ACHN (cell line): ENCODE results near the gene ZDHHC4.

Source experiments
- DNase-seq: peaks from one replicate; pipeline ENCODE4 v3.0.0-alpha.2; 2015
- in situ Hi-C: cut with HindIII; loops from 2 replicates; pipeline ENCODE4 v1.10.0; 2017; ENCODE audit warnings: low sequenced_read_pairs, low pct_ligation_motif_present, low pct_unique_long_range_greater_than_20kb

ZDHHC4 gene

DNA sequence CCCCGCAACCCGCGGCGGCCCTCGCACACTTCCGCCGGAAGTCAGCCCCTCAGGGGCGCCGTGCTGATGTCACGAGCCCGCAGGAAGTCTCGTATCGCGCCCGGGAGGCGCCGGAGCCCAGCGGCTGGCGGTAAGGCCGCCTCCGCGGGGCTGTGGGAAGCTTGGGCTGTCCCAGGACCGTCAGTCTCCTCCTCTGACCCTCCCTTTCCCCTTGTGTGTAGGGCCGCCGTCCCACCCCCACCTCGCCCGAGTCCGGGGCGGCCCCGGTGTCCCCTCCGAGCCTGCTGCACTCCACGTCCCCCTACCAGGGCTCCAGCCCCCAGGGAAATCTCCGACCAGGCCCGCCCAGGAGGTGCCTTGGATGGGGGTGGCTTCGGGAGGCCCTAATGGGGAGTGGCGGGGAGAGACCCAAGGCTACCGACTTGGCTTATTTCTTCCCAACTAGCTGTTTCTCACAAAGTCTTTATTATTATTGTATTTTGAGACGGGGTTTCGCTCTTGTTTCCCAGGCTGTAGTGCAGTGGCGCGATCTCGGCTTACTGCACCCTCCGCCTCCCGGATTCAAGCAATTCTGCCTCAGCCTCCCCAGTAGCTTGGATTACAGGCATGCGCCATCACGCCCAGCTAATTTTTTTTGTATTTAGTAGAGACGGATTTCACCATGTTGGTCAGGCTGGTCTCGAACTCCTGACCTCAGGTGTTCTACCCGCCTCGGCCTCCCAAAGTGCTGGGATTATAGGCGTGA lies at the start of gene ZDHHC4:
Gene ZDHHC4, plus strand, starts transcription at position 86 of the 745 bp plus-strand sequence. CDS start 3,108 bp downstream, outside the sequence.
- DNase-seq: peak; percentile 95
- in situ Hi-C loops: no loop called here

DNA sequence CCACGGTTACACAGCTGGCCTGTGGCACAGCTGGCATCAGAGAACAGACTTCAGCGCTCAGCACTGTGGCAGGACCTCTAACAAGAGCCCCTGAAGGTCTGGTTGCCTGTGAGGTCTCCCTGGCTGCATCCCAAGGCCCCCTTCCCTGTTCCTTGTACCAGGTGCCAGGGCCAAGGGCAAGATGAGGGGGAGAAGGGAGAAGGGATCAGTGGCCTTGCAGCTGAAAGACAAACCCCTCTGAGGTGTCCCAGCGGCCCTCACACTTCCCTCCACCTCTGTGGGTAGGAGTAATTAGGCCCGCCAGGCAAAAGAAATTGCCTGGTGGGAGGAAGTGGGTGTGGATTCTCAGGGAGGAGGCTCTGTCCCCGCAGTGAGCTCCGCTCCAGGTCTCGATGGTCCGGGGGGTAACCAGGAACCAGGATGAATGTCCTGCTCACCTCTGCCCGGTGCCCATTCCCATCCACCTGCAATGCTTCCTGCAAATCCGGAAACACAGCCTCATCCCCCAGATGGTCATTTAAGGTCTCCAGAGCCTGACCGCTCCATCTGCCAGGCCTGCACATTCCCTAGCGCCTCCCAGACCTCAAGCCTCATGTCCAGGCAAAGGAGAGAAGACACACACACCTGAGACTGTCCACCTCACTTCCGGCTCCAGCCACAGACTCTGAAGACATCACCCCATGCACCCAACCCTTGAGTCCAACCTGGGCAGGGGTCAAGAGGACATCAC lies 48.7 kb upstream of the ZDHHC4 start:
- in situ Hi-C loops: no loop called here
- no peak for DNase-seq

DNA sequence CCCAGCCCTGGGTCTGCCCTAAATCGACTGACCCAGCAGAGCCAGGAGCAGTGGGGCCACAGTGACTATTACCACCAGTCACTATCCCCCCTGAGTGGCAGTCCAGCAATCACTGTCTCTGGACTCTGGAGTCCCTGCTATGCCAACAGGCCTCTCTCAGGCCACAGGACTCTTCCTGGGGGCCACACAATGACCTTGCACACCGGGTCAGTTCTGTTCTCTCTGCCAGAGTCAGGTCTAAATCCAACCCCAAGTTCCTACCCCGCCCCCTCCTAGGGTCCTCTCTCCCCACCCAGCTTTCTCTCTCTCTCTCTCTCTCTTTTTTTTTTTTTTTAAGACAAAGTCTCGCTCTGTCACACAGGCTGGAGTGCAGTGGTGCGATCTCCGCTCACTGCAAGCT lies 47.6 kb upstream of the ZDHHC4 start:
- DNase-seq: no peak
- in situ Hi-C loops: no loop called here

DNA sequence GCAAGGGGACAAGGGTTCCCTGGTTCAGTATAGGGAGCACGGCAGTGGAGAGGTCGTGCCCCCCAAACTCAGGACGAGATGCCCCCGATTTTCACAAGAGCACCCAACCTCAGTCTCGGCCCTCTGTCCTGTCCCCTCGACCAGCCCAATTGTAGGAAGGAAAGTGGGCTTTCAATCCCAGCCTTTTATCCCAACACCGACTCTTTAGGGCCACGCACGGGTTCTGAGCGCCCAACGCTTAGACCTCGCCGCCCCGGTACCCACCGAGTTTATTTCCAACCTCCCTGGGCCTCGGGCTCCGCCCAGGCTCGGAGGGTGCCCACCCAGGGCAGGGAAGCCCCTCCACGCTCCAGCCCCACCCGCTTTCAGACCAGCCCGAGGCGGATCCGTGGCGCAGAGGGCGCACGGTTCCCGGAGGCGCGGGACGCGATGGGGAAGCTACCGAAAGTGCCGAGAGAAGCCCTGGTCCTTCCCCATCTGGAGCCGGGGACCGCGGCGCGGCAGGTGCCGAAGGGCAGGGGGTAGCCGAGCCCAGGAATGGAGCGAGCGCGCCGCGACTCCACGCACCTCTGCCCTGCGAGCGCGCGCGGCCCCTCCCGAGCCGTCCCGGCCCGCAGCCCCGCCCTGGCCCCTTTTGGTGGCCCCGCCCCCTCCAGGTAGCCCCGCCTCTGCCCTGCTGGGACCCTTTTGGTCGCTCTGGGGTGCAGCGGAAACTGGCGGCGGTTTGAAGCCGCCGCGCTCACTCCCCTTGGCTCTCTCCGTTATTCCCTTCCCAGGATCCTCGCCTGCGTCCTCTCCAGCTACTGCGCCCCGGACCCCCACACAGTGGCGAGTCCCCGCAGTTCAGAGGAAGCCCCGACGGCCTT lies 46.4 kb upstream of the ZDHHC4 start:
- in situ Hi-C loops: no loop called here

DNA sequence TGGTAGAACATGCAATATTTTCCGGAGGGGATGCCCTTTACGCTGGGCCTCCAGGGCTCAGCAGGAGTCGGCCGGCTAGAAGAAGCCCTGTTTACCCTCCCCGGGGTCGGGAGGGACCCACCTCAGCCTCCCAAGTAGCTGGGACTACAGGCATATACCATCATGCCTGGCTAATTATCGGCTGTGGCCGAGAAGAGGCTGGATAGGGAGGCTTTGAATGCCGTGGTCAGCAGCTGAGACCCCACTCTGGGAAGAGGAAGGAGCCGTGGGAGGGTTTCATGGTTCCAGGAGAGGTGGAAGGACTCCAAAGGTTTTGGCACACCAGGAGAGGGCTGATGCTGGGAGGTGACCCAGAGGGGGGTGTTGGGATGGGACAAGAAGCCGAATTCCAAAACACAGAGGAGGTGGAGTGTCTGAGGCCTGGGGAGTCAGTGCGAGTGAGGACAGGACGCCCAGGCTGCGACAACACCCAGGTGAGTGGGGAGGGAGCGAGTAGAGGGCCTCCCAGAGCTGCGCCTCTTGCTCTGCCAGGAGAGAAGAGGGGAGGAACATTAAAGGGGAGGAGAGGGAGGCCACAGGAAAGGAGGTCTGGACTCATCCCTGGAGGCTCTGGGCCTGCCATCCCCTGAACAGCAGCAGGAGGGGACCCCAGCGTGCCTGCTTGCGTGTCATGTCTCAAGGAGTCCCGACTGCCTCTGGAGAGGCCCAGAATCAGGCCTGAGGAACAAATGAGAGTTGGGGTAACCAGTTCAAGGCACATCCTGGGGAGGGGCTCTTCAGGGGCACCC lies 45.6 kb upstream of the ZDHHC4 start:
- DNase-seq: no peak
- in situ Hi-C loops: no loop called here

More for the DNA sequence above, 46.4 kb upstream of the ZDHHC4 start:
- DNase-seq: no peak

DNA sequence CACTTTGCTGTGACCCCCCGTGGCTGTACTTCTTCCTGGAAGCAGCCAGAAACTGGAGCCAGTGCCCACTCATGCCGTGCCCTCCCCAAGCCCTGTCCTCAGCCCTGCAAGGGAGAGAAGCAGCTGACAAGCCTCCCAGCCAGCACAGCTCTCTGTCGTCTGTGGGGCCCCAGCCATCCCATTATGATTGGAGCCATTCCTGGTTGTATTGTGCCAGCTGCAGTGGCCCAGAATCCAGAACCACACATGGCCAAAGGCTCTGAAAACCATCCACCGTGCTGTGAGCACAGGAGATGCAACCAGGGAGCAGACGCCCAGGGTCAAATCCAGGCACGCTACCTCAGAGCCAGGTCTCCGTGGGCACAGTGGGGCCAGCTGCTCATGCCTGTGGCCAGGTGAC lies 44.7 kb upstream of the ZDHHC4 start:
- no peak for DNase-seq
- in situ Hi-C loops: no loop called here

DNA sequence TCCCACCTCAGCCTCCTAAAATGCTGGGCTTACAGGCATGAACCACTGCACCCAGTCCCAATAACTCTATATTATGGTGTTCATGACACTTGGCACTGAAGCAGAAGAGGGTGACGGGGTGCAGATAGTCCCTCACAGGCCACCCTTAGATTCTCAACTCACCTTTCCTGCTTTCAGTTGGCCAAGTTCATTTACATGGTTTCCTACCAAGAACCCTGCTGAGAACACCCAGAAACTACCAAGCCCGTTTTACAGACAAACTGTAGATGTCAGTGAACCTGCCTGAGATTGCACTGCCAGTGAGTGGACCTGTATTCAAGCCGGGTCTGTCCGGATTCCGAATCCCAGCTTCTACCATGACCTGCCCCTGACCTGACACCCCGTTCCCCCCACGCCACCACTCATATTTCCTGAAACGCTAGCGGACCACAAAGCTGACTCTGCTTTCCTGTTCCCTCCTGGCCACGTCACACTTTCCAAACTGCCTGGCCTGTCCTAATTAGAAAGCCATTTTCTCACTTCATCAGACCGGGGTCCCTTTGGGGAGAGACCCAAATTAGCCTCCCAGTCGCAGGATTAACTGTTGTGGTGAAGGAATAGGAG lies 43.3 kb upstream of the ZDHHC4 start:
- DNase-seq: no peak
- in situ Hi-C loops: no loop called here

DNA sequence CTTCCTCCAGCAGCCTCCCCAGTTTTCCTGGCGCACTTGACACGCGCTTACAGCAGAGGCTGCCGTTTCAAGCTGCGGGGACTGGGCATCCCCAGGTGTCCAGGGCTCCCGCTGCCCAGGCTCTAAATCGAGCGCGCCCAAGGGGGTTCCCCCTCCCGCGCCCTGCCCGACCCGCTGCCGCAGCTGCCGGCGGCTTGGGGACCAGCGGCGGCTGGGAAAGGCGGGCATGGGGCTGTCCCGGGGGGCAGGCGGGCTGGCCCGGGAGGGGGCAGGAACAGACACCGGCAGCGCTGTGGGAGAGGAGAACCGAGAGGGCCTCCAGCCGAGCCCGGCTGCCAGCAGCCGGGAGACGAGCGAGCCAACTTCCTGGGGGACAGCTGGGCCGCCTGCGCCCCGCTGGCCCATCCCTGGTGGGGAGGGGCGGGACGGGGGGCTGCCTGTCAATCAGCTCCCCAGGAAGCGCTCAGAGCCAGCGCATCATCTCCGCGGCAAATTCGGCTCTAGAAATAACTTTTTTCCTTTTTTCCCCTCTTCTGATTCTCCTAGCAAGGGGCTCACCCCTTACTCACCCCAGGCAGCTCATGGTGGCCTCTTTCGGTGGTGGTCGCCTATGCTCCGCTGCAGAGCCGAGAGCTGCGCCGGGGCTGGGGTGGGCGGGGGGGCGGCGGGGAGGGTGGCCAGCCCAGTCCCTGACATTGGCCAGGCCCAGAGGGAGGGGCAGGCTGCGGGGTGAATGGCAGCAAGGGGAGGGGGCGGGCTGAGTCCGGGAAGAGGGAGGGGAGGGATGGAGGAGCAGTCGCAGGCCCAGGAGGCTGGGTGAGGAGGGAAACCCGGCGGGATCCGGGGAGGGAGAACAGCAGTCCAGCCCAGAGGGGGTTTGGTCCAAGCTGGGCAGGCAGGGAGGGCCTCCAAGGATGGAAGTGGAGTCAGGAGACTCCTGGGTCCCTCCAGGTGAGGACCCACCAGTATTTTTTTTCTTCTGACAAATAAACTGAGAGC lies 40.7 kb upstream of the ZDHHC4 start:
- in situ Hi-C loops: no loop called here
- DNase-seq: no peak

DNA sequence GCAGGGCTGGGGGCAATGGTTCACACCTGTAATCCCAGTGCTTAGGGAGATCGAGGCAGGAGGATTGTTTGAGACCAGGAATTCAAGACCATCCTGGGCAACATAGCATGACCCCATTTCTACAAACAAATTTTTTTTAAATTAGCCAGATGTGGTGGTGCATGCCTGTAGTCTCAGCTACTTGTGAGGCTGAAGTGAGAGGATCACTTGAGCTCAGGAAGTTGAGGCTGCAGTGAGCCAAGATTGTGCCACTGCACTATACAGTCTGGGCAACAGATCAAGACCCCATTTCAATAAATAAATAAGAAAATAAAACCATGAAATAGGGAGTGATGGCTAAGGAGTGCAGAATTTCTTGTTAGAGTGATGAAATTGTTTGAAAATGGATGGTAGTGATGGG lies 34.9 kb upstream of the ZDHHC4 start:
- DNase-seq: no peak
- in situ Hi-C loops: no loop called here

- in situ Hi-C loops: no loop called here
- no peak for DNase-seq
These were observed 31.7 kb upstream of the ZDHHC4 start for GRCh38 chr7:6545398-6546126.

- in situ Hi-C loops: no loop called here
- DNase-seq: no peak
These were observed 30.6 kb upstream of the ZDHHC4 start for GRCh38 chr7:6546498-6547251.

- no peak for DNase-seq
These were observed 29.9 kb upstream of the ZDHHC4 start for GRCh38 chr7:6547400-6547799.

DNA sequence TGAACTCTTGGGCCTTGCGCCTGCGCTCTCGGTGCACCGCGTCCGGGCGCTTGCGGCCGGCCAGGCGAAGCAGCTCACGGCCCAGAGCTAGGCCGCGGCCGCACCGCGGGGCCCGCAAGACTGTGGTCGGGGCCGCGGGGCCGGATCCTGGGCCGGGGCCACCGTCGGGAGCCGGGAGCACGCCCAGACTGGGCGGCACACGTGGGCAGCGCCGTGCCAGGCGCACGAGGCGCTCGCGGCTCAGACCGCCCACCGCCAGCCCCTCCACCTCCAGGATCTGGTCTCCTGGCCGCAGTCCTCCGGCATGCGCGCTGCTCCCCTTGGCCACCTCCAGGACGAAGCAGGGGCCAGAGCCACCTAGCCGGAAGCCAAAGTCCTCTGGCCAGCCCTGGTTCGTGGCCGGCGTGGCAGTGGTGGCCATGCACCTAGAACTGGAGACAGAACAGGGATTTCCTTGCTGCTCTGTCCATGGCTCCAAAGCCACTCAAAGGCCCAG lies 26.2 kb upstream of the ZDHHC4 start, which contains the start of gene GRID2IP:
Gene GRID2IP, minus strand, starts transcription at position 446 of the 496 bp plus-strand sequence. Its CDS starts 25 bp downstream, at position 421.
- in situ Hi-C loops: no loop called here
- no peak for DNase-seq

More at GRCh38 chr7:6547400-6547799, 29.9 kb upstream of the ZDHHC4 start:
- in situ Hi-C loops: no loop called here

- DNase-seq: no peak
- in situ Hi-C loops: no loop called here
These were observed 23.7 kb upstream of the ZDHHC4 start for GRCh38 chr7:6553448-6554044.

DNA sequence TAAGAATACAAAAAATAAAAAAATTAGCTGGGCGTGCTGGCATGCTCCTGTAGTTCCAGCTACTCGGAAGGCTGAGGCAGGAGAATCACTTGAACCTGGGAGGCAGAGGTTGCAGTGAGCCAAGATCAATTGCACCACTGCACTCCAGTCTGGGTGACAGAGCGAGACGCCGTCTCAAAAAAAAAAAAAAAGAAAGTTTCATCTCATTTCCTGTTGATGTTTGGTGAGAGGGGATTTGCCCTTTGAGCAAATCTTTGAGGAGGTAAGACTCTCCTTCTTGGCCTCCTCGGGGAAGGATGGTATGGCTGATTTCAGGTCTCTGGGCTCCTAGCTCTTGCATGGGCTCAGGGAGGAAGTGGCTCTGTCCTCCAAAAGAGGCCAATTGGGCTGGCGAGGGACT lies 22.4 kb upstream of the ZDHHC4 start:
- no peak for DNase-seq
- in situ Hi-C loops: no loop called here
